Vagina (tissue), 2 donors: Measurements from ENCODE around the gene ENKD1.

ENCODE experiments used
- POLR2A ChIP-seq, 2 donors: fragments of 450-650 bp; IDR thresholded peaks; one replicate each; pipeline ENCODE4 v1.6.1; 2017; ENCODE audit warnings: antibody characterized with exemption in 2 of 2, mild to moderate bottlenecking in 2 of 2, moderate library complexity in 2 of 2
- POLR2AphosphoS5 ChIP-seq, 2 donors: sonication (generic); formaldehyde crosslinking; IDR thresholded peaks; one replicate each; pipeline ENCODE4 v1.9.0; 2017; ENCODE audit warnings: antibody characterized with exemption in 2 of 2, mild to moderate bottlenecking in 2 of 2, low read depth in 1 of 2; ENCODE audit not compliant: insufficient read depth in 1 of 2
- TF ChIP-seq, protein P1 (sequence below), 3 experiments: fragments of 450-650 bp in 2 of 3; fragments of 200-600 bp in 1 of 3; sonication (generic) in 1 of 3; IDR thresholded peaks; one replicate each; pipeline ENCODE4 v1.5.1; 2017 to 2019; ENCODE audit warnings: antibody characterized with exemption in 3 of 3, mild to moderate bottlenecking in 2 of 3, moderate library complexity in 2 of 3

DNA sequence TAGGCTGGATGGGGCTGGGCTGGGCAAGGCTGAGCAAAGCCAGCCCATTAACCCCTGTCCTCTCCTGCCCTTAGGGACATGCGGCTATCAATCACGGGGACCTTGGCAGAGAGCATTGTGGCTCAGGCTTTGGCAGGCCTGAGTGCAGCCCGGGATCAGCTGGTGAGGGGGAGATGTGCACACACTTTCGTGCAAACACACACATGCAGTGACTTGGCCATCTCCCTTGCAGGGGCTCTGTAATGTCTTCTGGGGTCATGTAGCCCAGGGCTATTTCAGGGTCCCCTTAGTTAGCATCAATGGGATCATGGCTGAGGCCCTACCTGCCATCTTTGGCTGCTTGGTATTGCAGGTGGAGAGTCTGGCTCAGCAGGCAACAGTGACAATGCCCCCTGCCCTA, 14.7 kb downstream of the ENKD1 start:
- TF ChIP-seq, protein P1, sequence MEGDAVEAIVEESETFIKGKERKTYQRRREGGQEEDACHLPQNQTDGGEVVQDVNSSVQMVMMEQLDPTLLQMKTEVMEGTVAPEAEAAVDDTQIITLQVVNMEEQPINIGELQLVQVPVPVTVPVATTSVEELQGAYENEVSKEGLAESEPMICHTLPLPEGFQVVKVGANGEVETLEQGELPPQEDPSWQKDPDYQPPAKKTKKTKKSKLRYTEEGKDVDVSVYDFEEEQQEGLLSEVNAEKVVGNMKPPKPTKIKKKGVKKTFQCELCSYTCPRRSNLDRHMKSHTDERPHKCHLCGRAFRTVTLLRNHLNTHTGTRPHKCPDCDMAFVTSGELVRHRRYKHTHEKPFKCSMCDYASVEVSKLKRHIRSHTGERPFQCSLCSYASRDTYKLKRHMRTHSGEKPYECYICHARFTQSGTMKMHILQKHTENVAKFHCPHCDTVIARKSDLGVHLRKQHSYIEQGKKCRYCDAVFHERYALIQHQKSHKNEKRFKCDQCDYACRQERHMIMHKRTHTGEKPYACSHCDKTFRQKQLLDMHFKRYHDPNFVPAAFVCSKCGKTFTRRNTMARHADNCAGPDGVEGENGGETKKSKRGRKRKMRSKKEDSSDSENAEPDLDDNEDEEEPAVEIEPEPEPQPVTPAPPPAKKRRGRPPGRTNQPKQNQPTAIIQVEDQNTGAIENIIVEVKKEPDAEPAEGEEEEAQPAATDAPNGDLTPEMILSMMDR (IDR thresholded peaks at IDR 0.05): no peak
- TF ChIP-seq POLR2A (IDR thresholded peaks at IDR 0.05): no peak
- TF ChIP-seq POLR2AphosphoS5 (IDR thresholded peaks at IDR 0.05; ENCODE audit: insufficient read depth in 1 of 2, low read depth in 1 of 2): no peak
